D721Med (cell line): ENCODE data around the gene KCTD6.

ENCODE experiments used
- DNase-seq: peaks from one replicate; pipeline ENCODE4 v3.0.0; 2011; ENCODE audit warnings: low spot score; ENCODE audit not compliant: insufficient read length
- FAIRE-seq: peaks from 2 replicates; lab custom pipeline; 2011; peaks lifted over from hg19 to GRCh38; lab: Jason Lieb, UNC
- TF ChIP-seq, protein P1 (sequence below): IDR thresholded peaks from 2 replicates; pipeline ENCODE4 v1.5.1; 2012; ENCODE audit warnings: mild to moderate bottlenecking, control low read depth; ENCODE audit not compliant: insufficient read depth; ENCODE audit errors: missing control alignments

Gene KCTD6

GRCh38 chr3:58518291-58518789 is 26.4 kb downstream of the KCTD6 start:
- TF ChIP-seq, protein P1, sequence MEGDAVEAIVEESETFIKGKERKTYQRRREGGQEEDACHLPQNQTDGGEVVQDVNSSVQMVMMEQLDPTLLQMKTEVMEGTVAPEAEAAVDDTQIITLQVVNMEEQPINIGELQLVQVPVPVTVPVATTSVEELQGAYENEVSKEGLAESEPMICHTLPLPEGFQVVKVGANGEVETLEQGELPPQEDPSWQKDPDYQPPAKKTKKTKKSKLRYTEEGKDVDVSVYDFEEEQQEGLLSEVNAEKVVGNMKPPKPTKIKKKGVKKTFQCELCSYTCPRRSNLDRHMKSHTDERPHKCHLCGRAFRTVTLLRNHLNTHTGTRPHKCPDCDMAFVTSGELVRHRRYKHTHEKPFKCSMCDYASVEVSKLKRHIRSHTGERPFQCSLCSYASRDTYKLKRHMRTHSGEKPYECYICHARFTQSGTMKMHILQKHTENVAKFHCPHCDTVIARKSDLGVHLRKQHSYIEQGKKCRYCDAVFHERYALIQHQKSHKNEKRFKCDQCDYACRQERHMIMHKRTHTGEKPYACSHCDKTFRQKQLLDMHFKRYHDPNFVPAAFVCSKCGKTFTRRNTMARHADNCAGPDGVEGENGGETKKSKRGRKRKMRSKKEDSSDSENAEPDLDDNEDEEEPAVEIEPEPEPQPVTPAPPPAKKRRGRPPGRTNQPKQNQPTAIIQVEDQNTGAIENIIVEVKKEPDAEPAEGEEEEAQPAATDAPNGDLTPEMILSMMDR, result no peak
- no peak for DNase-seq
- FAIRE-seq, result peak; percentile 92

- TF ChIP-seq, protein P1, result no peak
- FAIRE-seq, result no peak
- no peak for DNase-seq
These were observed 27.9 kb downstream of the KCTD6 start for GRCh38 chr3:58519668-58520402.

DNA sequence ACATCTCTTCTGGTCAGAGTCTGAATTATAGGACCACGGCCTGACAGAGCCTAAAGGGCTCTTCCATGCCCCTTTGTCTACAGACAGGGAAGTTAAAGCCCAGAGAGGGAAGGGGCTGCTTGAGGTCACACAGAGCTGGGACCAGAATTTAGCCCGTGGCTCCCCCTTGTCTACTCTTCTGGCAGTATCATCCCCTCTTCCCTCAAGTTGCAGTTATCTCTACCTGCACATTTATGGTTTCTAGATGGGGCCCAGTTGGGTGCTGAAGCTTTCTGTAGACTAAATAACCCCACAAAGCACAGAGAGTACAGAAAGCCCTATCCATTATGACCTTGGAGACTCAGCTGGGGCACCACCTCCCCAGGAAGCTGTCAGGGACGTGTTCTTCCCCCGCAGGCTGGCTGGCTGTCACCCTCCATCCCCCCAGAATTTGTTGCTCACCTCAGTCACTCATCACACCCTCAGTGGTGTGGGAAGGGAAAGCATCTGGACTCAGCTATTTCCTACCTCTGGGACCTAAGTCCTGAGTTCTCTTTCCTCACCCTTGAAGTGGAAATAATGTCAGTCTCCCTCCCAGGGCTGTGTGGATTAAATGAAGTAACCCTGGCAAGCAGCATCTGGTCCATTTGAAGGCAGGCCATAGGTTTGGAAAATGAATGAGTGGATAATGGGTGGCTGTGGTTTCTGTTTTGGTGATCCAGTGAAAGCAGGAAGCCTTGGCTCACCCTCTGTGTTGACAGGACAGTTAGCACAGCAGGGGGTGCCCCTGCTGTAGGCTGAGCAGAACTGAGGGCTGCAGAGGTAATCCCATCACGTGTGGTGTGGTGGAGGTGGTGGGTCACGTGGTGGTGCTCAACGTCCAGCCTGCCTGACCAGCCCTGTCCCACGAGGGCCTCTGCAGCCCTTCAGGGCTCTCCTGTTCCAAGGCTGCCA is 28.8 kb downstream of the KCTD6 start:
- FAIRE-seq, result no peak
- TF ChIP-seq, protein P1, result no peak
- DNase-seq, result no peak

DNA sequence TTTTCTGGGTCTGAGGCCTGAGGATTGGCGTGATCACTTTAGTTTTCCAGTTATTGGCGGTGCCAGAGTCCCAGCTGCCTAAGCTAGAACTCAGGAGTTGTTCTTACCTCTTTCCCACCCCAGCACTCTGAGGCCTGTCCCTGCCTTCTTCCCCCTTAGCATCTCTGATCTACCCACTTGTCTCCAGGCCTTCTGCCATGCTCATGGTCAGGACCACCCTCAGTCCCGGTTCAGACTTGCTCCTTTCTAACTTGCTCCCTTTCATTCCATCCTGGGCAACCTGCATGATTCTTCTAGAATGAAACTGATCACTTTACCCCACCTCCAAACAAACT is 29.4 kb downstream of the KCTD6 start:
- TF ChIP-seq, protein P1, result no peak
- FAIRE-seq, result no peak

DNA sequence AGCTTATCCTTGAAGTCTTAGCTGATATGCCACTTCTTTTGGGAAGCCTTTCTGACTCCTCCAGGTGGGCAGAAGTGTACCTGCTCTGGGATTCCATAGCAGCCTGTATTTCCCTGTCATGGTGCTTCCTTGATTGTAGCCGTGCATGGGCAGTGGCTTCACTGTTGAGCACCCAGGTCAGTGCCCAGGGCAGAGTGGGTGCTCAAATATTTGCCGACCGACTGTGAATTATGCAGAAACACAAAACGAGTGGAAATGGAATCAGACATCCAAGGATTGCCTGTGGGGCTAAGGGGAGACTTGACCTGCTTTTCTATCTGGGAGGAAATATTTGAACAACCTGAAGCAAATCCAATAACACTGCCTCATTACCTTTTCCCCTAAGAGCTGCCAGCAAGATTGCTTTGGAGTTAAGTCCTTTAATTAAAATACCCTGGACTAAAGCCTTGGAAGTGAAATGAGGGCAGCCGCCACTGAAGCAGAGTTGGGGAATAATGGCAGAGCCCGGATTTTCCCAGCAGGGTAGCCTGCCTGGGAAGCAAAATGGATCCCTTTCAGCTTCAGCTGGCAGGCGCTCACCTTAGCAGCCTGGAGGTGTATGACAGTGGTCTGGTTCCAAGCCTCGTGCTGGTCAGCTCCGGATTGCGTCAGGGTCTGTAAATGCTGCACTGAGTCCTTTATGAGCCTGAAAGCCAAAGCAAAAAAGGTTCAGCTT is 30.2 kb downstream of the KCTD6 start:
- TF ChIP-seq, protein P1, result no peak
- no peak for FAIRE-seq
- DNase-seq, result no peak

More for the DNA sequence above, 29.4 kb downstream of the KCTD6 start:
- no peak for DNase-seq

- no peak for DNase-seq
- FAIRE-seq, result no peak
These were observed 31.0 kb downstream of the KCTD6 start for GRCh38 chr3:58522759-58523425.

More at GRCh38 chr3:58522759-58523425, 31.0 kb downstream of the KCTD6 start:
- TF ChIP-seq, protein P1, result no peak
